A549 (cell line): ENCODE measurements around the gene BAHCC1. TPM values are rescaled to one million over a fixed set of nuclear protein-coding genes. Genes with fewer than 3 reads are reported as not detected.

Experiments
- ATAC-seq, 2 experiments: fragments of 200-7000 bp in 1 of 2; fragments of >200 bp in 1 of 2; cut with Nextera tagmentation in 1 of 2; cut with Tn5 transposase in 1 of 2; 3 replicates each; pipeline versions ENCODE4 v1.8.0 to v1.9.1; 2018 to 2020; ENCODE audit warnings: mild to moderate bottlenecking in 1 of 2, moderate library complexity in 1 of 2
- CTCF ChIA-PET: fragments of 300-600 bp; sonication (Branson Sonifier 250); formaldehyde crosslinking; extraction: SDS; loops from one replicate; lab custom pipeline; 2021; ENCODE audit warnings: antibody characterized with exemption, inconsistent platforms; lab: Yijun Ruan, JAX
- POLR2A ChIA-PET: fragments of 350-600 bp; formaldehyde crosslinking; extraction: SDS; loops from one replicate; lab custom pipeline; 2021; ENCODE audit warnings: antibody characterized with exemption, inconsistent platforms; lab: Yijun Ruan, JAX
- DNase-seq, 2 experiments: peaks; one replicate each; pipeline versions ENCODE4 v3.0.0 to v3.0.0-alpha.2; 2011 to 2016; ENCODE audit warnings: low read depth in 1 of 2, low spot score in 1 of 2
- FAIRE-seq: peaks from 2 replicates; lab custom pipeline; 2011; peaks lifted over from hg19 to GRCh38; lab: Jason Lieb, UNC
- H3K27ac ChIP-seq, 2 experiments: fragments of >200 bp; sonication (Bioruptor Twin); formaldehyde crosslinking; 3 replicates each; pipeline ENCODE4 v1.5.1; 2016 to 2017
- H3K4me1 ChIP-seq: fragments of >200 bp; sonication (Bioruptor Twin); formaldehyde crosslinking; 3 replicates; pipeline ENCODE4 v1.6.1; 2016
- H3K4me2 ChIP-seq: fragments of >200 bp; sonication (Bioruptor Twin); formaldehyde crosslinking; 3 replicates; pipeline ENCODE4 v1.6.1; 2016
- H3K4me3 ChIP-seq: fragments of >200 bp; sonication (Bioruptor Twin); formaldehyde crosslinking; 3 replicates; pipeline ENCODE4 v1.5.1; 2016
- H3K9me3 ChIP-seq: fragments of >200 bp; sonication (Bioruptor Twin); formaldehyde crosslinking; 3 replicates; pipeline ENCODE4 v1.6.1; 2016
- BHLHE40 ChIP-seq: IDR thresholded peaks from 2 replicates; pipeline ENCODE4 v1.6.1; 2012; ENCODE audit warnings: low read depth, low read length, inconsistent platforms
- CBX2 ChIP-seq: fragments of 200-600 bp; sonication (generic); IDR thresholded peaks from 2 replicates; pipeline ENCODE4 v1.6.1; 2016; ENCODE audit warnings: low read depth, mild to moderate bottlenecking, borderline replicate concordance
- CEBPB ChIP-seq, 2 experiments: fragments of >200 bp in 1 of 2; sonication (Bioruptor Twin) in 1 of 2; formaldehyde crosslinking in 1 of 2; IDR thresholded peaks; 2 replicates each; pipeline ENCODE4 v1.6.1; 2012 to 2016
- CHD2 ChIP-seq: fragments of 150-350 bp; IDR thresholded peaks from 2 replicates; pipeline ENCODE4 v1.6.1; 2014; ENCODE audit warnings: low read length; ENCODE audit not compliant: partially characterized antibody
- EHMT2 ChIP-seq: fragments of 200-600 bp; sonication (generic); IDR thresholded peaks from 2 replicates; pipeline ENCODE4 v1.6.1; 2016; ENCODE audit warnings: antibody characterized with exemption, low read depth, mild to moderate bottlenecking, moderate library complexity
- EP300 ChIP-seq, 2 experiments: fragments of >200 bp; sonication (Bioruptor Twin); formaldehyde crosslinking; IDR thresholded peaks; 2 replicates in 1 of 2; 3 replicates in 1 of 2; pipeline ENCODE4 v1.6.1; 2016 to 2017
- FOSB ChIP-seq: fragments of 250-450 bp; sonication (Bioruptor Pico); IDR thresholded peaks from 2 replicates; pipeline ENCODE4 v1.5.0; 2020; ENCODE audit warnings: mild to moderate bottlenecking, moderate library complexity
- FOXS1 ChIP-seq: fragments of 250-450 bp; sonication (Bioruptor Pico); IDR thresholded peaks from 2 replicates; pipeline ENCODE4 v1.5.0; 2020; ENCODE audit warnings: mild to moderate bottlenecking, moderate library complexity
- HDAC2 ChIP-seq: fragments of 200-600 bp; sonication (generic); IDR thresholded peaks from 2 replicates; pipeline ENCODE4 v1.6.1; 2016
- HES2 ChIP-seq: fragments of >200 bp; sonication (Bioruptor Twin); formaldehyde crosslinking; IDR thresholded peaks from 2 replicates; pipeline ENCODE4 v1.6.1; 2016
- HMGXB4 ChIP-seq: fragments of 250-450 bp; sonication (Bioruptor Pico); IDR thresholded peaks from 2 replicates; pipeline ENCODE4 v1.5.0; 2021; ENCODE audit warnings: mild to moderate bottlenecking, moderate library complexity, borderline replicate concordance
- HOXB5 ChIP-seq: fragments of 250-450 bp; sonication (Bioruptor Pico); IDR thresholded peaks from 2 replicates; pipeline ENCODE4 v1.5.0; 2020; ENCODE audit warnings: mild to moderate bottlenecking, moderate library complexity
- KDM1A ChIP-seq: fragments of 200-600 bp; sonication (generic); IDR thresholded peaks from 2 replicates; pipeline ENCODE4 v1.6.1; 2016; ENCODE audit warnings: low read depth, mild to moderate bottlenecking
- KDM5A ChIP-seq: fragments of 200-600 bp; sonication (generic); IDR thresholded peaks from 2 replicates; pipeline ENCODE4 v1.6.1; 2016; ENCODE audit warnings: antibody characterized with exemption, mild to moderate bottlenecking
- MAFK ChIP-seq: fragments of 450-650 bp; IDR thresholded peaks from 2 replicates; pipeline ENCODE4 v1.6.1; 2014; ENCODE audit not compliant: partially characterized antibody
- MYC ChIP-seq: IDR thresholded peaks from 2 replicates; pipeline ENCODE4 v1.6.1; 2012; ENCODE audit warnings: mild to moderate bottlenecking, inconsistent platforms, low read length, improper control_type of control experiment, borderline replicate concordance
- PHF8 ChIP-seq: fragments of 200-600 bp; sonication (generic); IDR thresholded peaks from 2 replicates; pipeline ENCODE4 v1.6.1; 2016; ENCODE audit warnings: low read depth, mild to moderate bottlenecking, antibody characterized with exemption, moderate library complexity, borderline replicate concordance
- POLR2A ChIP-seq: IDR thresholded peaks from 2 replicates; pipeline ENCODE4 v1.6.1; 2012; ENCODE audit warnings: mild to moderate bottlenecking, low read length
- RAD21 ChIP-seq, 2 experiments: fragments of >200 bp in 1 of 2; sonication (Bioruptor Twin) in 1 of 2; formaldehyde crosslinking in 1 of 2; IDR thresholded peaks in 1 of 2; conservative IDR thresholded peaks in 1 of 2; 2 replicates in 1 of 2; 3 replicates in 1 of 2; pipeline ENCODE4 v1.6.1; 2012 to 2018; ENCODE audit warnings: inconsistent platforms in 1 of 2
- REST ChIP-seq: fragments of 200-600 bp; sonication (generic); IDR thresholded peaks from 2 replicates; pipeline ENCODE4 v1.6.1; 2016; ENCODE audit warnings: antibody characterized with exemption, mild to moderate bottlenecking, moderate library complexity
- RNF2 ChIP-seq: fragments of 200-600 bp; sonication (generic); IDR thresholded peaks from 2 replicates; pipeline ENCODE4 v1.6.1; 2016; ENCODE audit warnings: low read depth, mild to moderate bottlenecking, antibody characterized with exemption, moderate library complexity, borderline replicate concordance
- SREBF2 ChIP-seq: fragments of 450-650 bp; IDR thresholded peaks from 2 replicates; pipeline ENCODE4 v1.6.1; 2014; ENCODE audit warnings: mild to moderate bottlenecking, moderate library complexity
- USF2 ChIP-seq: fragments of 450-650 bp; IDR thresholded peaks from 2 replicates; pipeline ENCODE4 v1.6.1; 2014; ENCODE audit warnings: antibody characterized with exemption
- ZC3H11A ChIP-seq: fragments of 450-650 bp; IDR thresholded peaks from 2 replicates; pipeline ENCODE4 v1.6.1; 2014; ENCODE audit warnings: antibody characterized with exemption, mild to moderate bottlenecking
- ZFP36 ChIP-seq: fragments of 450-650 bp; IDR thresholded peaks from 2 replicates; pipeline ENCODE4 v1.6.1; 2014; ENCODE audit warnings: borderline replicate concordance; ENCODE audit not compliant: partially characterized antibody
- ZSCAN20 ChIP-seq: fragments of 250-450 bp; sonication (Bioruptor Pico); IDR thresholded peaks from 2 replicates; pipeline ENCODE4 v1.8.0; 2022; ENCODE audit warnings: mild to moderate bottlenecking, moderate library complexity
- WGBS: methylation state at CpG from one replicate; pipeline ENCODE4 v1.1.6; 2017; ENCODE audit errors: missing lambda C conversion rate; 5-methylcytosine and 5-hydroxymethylcytosine counted together
- polyA plus RNA-seq, 4 experiments: library from polyadenylated mRNA; depleted of rRNA in 3 of 4; stranded (reverse); fragments of >200 nt; fragmentation: RNase III in 1 of 4; extraction: RNeasy Plus Mini Kit Qiagen cat#74134 plus additional on column Dnase treatment in 1 of 4; gene quantifications; 2 replicates in 3 of 4; 3 replicates in 1 of 4; pipeline ENCODE4 v1.2.3, GENCODE V29; 2011 to 2017

The BAHCC1 gene
- polyA plus RNA-seq, 2 of the 4 experiments (the other 2 are of a cell fraction) = 2.6 to 5.8 TPM

- ATAC-seq = no peak
- TF ChIP-seq MYC (no peak), USF2 (no peak), SREBF2 (no peak), KDM5A (no peak), POLR2A (no peak), EP300 (IDR thresholded peaks at IDR 0.05) (no peak), PHF8 (no peak), REST (no peak), ZSCAN20 (CRISPR knock-in tag) (no peak), FOSB (CRISPR knock-in tag) (no peak), FOXS1 (CRISPR knock-in tag) (no peak), RAD21 (conservative IDR thresholded peaks at IDR 0.05 in 1 of 2, IDR thresholded peaks at IDR 0.05 in 1 of 2) (no peak), CHD2 (no peak), HES2 (no peak), ZC3H11A (no peak), HDAC2 (no peak), CEBPB (IDR thresholded peaks at IDR 0.05) (no peak), CBX2 (no peak), EHMT2 (no peak), RNF2 (no peak)
- ChIA-PET POLR2A (no interaction called here), CTCF (interaction anchor here (1.2 to 1.4 kb wide), 2 partner anchors 75 to 117 kb away, joined by 3 to 7 read pairs; no protein-coding TSS in a partner anchor)
- H3K4me3 ChIP-seq = no peak overlapping the region
- WGBS = 75% methylated on average over 12 of the region's 12 CpGs
- H3K27ac ChIP-seq = no peak overlapping the region
- no peak overlapping the region for H3K4me2 ChIP-seq
- H3K9me3 ChIP-seq = no peaks in the 10 kb centered on the region
- no peak for FAIRE-seq
- H3K4me1 ChIP-seq = peaks cover 10% of the 10 kb centered on the region
- DNase-seq = no peak
These were observed 28.1 kb upstream of the BAHCC1 start for GRCh38 chr17:81367171-81367570.

GRCh38 chr17:81368161-81369022, 26.9 kb upstream of the BAHCC1 start:
- 81% methylated on average over 26 of the region's 32 CpGs for WGBS

More at GRCh38 chr17:81368161-81369022, 26.9 kb upstream of the BAHCC1 start:
- TF ChIP-seq RAD21 (conservative IDR thresholded peaks at IDR 0.05 in 1 of 2, IDR thresholded peaks at IDR 0.05 in 1 of 2) (no peak), BHLHE40 (no peak), HMGXB4 (CRISPR knock-in tag) (no peak), ZSCAN20 (CRISPR knock-in tag) (no peak), HDAC2 (no peak), HOXB5 (CRISPR knock-in tag) (no peak), KDM5A (no peak), KDM1A (no peak), ZFP36 (no peak), MAFK (no peak)
- Histone ChIP-seq H3K4me2 (no peak overlapping the region), H3K4me3 (no peak overlapping the region), H3K9me3 (no peaks in the 10 kb centered on the region), H3K27ac (no peak overlapping the region), H3K4me1 (peaks cover 8% of the 10 kb centered on the region)
- FAIRE-seq (no peak), ATAC-seq (no peak), DNase-seq (no peak)
- ChIA-PET CTCF (interaction anchor here (0.7 to 1.4 kb wide), 8 partner anchors 11 to 226 kb away, joined by 3 to 6 read pairs (median 3); no protein-coding TSS in a partner anchor), POLR2A (no interaction called here)
